HepG2 (cell line): ENCODE measurements around the gene PACS2. TPM values are rescaled to one million over a fixed set of nuclear protein-coding genes. Genes with fewer than 3 reads are reported as not detected.
A peak's percentile ranks its signal among the peaks of the same experiment; 100 is the strongest.

Experiments
- AFF4 ChIP-seq: sonication (generic); formaldehyde crosslinking; IDR thresholded peaks from 2 replicates; pipeline ENCODE4 v1.4.0; 2020; ENCODE audit warnings: missing genetic modification reagents
- ATAD3A ChIP-seq: sonication (generic); formaldehyde crosslinking; IDR thresholded peaks from 2 replicates; pipeline ENCODE4 v1.4.0; 2020; ENCODE audit warnings: missing genetic modification reagents
- FOXO1 ChIP-seq: sonication (generic); formaldehyde crosslinking; IDR thresholded peaks from 2 replicates; pipeline ENCODE4 v1.4.0; 2020; ENCODE audit warnings: missing genetic modification reagents
- HOXA9 ChIP-seq: sonication (generic); formaldehyde crosslinking; IDR thresholded peaks from 2 replicates; pipeline ENCODE4 v1.8.1; 2022; ENCODE audit warnings: missing genetic modification reagents, mild to moderate bottlenecking, moderate library complexity, borderline replicate concordance
- MAZ ChIP-seq, 2 experiments: sonication (generic) in 1 of 2; formaldehyde crosslinking in 1 of 2; IDR thresholded peaks; 2 replicates each; pipeline versions ENCODE4 v1.5.0 to v1.6.1; 2012 to 2020; ENCODE audit warnings: low read depth in 2 of 2, mild to moderate bottlenecking in 2 of 2, borderline replicate concordance in 1 of 2, improper control_type of control experiment in 1 of 2, low read length in 1 of 2, missing genetic modification reagents in 1 of 2, moderate library complexity in 1 of 2
- NFYB ChIP-seq: sonication (generic); formaldehyde crosslinking; IDR thresholded peaks from 2 replicates; pipeline ENCODE4 v1.4.0; 2020; ENCODE audit warnings: missing genetic modification reagents
- NFYC ChIP-seq: IDR thresholded peaks from 2 replicates; pipeline ENCODE4 v1.6.1; 2016; ENCODE audit warnings: missing genetic modification reagents, missing compliant biosample characterization
- REPIN1 ChIP-seq: sonication (generic); formaldehyde crosslinking; IDR thresholded peaks from 2 replicates; pipeline ENCODE4 v1.8.0; 2022; ENCODE audit warnings: missing genetic modification reagents, low read depth, mild to moderate bottlenecking, borderline replicate concordance
- REXO4 ChIP-seq: sonication (generic); formaldehyde crosslinking; IDR thresholded peaks from 2 replicates; pipeline ENCODE4 v1.8.0; 2022; ENCODE audit warnings: missing genetic modification reagents, mild to moderate bottlenecking, borderline replicate concordance
- SIX4 ChIP-seq: sonication (generic); formaldehyde crosslinking; IDR thresholded peaks from 2 replicates; pipeline ENCODE4 v1.4.0; 2020; ENCODE audit warnings: missing genetic modification reagents
- THAP8 ChIP-seq: sonication (generic); formaldehyde crosslinking; IDR thresholded peaks from 2 replicates; pipeline ENCODE4 v1.5.1; 2020; ENCODE audit warnings: missing genetic modification reagents, mild to moderate bottlenecking, borderline replicate concordance
- ZFP36L1 ChIP-seq: sonication (generic); formaldehyde crosslinking; IDR thresholded peaks from 2 replicates; pipeline ENCODE4 v1.8.0; 2022; ENCODE audit warnings: mild to moderate bottlenecking, missing genetic modification reagents, moderate library complexity
- ZFY ChIP-seq: sonication (generic); formaldehyde crosslinking; IDR thresholded peaks from 2 replicates; pipeline ENCODE4 v1.4.0; 2020; ENCODE audit warnings: missing genetic modification reagents
- ZIK1 ChIP-seq: sonication (generic); formaldehyde crosslinking; IDR thresholded peaks from 2 replicates; pipeline ENCODE4 v1.5.0; 2020; ENCODE audit warnings: mild to moderate bottlenecking, low read depth, missing genetic modification reagents, borderline replicate concordance
- ZNF180 ChIP-seq: sonication (generic); formaldehyde crosslinking; IDR thresholded peaks from 2 replicates; pipeline ENCODE4 v1.4.0; 2020; ENCODE audit warnings: low read depth, missing genetic modification reagents, borderline replicate concordance
- ZNF564 ChIP-seq: sonication (generic); formaldehyde crosslinking; IDR thresholded peaks from 2 replicates; pipeline ENCODE4 v1.8.1; 2023; ENCODE audit warnings: mild to moderate bottlenecking, missing genetic modification reagents
- ZNF841 ChIP-seq: sonication (generic); formaldehyde crosslinking; IDR thresholded peaks from 2 replicates; pipeline ENCODE4 v1.8.1; 2023; ENCODE audit warnings: missing genetic modification reagents, borderline replicate concordance
- polyA plus RNA-seq, 8 experiments: library from polyadenylated mRNA; depleted of rRNA in 3 of 8; stranded (reverse) in 7 of 8; unstranded in 1 of 8; fragments of >200 nt; fragmentation: Illumina TruSeq in 4 of 8; extraction: Trizol in 4 of 8; gene quantifications; 2 replicates each; pipeline versions ENCODE4 v1.2.1 to v1.2.3, GENCODE V29; 2011 to 2016; ENCODE audit warnings: low read depth in 4 of 8, missing spikeins in 1 of 8, mixed read lengths in 1 of 8; ENCODE audit not compliant: insufficient read depth in 1 of 8
- total RNA-seq, 5 experiments: library from RNA; depleted of rRNA; stranded (reverse); fragments of >200 nt; fragmentation: Illumina TruSeq; extraction: Trizol; gene quantifications; 2 replicates each; pipeline ENCODE4 v1.2.3, GENCODE V29; 2016; ENCODE audit warnings: low read depth in 1 of 5
- TF ChIP-seq, protein P1 (sequence below): sonication (generic); formaldehyde crosslinking; IDR thresholded peaks from 2 replicates; pipeline ENCODE4 v1.5.0; 2020; ENCODE audit warnings: missing genetic modification reagents, mild to moderate bottlenecking, borderline replicate concordance
- TF ChIP-seq, protein P2 (sequence below): sonication (generic); formaldehyde crosslinking; IDR thresholded peaks from 2 replicates; pipeline ENCODE4 v1.5.1; 2020; ENCODE audit warnings: mild to moderate bottlenecking, missing genetic modification reagents, moderate library complexity

Gene PACS2
- total and polyA plus RNA-seq, 2 of the 13 experiments (the other 11 are each of a cell fraction or from before 2014, with no cell fraction given), result 23.6 to 27.6 TPM

GRCh38 chr14:105314287-105315200, at the start of gene PACS2 (continued):
- TF ChIP-seq AFF4 (CRISPR knock-in tag) (no peak), ZNF564 (no peak), SIX4 (CRISPR knock-in tag) (no peak), MAZ (IDR thresholded peaks at IDR 0.05; ENCODE audit: borderline replicate concordance, low read depth, low read length) (peak; percentile 48; the same call in 1 of the 2 replicates), MAZ (CRISPR knock-in tag; IDR thresholded peaks at IDR 0.05; ENCODE audit: low read depth) (peak; percentile 29; the same call in 1 of the 2 replicates), REXO4 (CRISPR knock-in tag) (no peak), NFYB (peak; percentile 32; the same call in 1 of the 2 replicates), FOXO1 (CRISPR knock-in tag) (no peak), REPIN1 (no peak), ZIK1 (CRISPR knock-in tag) (peak; percentile 14; the same call in 1 of the 2 replicates), ATAD3A (CRISPR knock-in tag) (no peak), THAP8 (CRISPR knock-in tag) (no peak), ZFP36L1 (CRISPR knock-in tag) (no peak), ZFY (CRISPR knock-in tag) (peak; percentile 36; the same call in 1 of the 2 replicates), ZNF841 (CRISPR knock-in tag) (no peak), HOXA9 (CRISPR knock-in tag) (no peak), ZNF180 (no peak), NFYC (0 out of 2 replicates have a peak, but pooled peaks have one; percentile 12)
- TF ChIP-seq, protein P1, sequence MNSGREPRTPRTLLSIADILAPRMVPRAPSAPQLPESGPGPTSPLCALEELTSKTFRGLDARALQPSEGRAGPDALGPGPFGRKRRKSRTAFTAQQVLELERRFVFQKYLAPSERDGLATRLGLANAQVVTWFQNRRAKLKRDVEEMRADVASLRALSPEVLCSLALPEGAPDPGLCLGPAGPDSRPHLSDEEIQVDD, result no peak
- TF ChIP-seq, protein P2, sequence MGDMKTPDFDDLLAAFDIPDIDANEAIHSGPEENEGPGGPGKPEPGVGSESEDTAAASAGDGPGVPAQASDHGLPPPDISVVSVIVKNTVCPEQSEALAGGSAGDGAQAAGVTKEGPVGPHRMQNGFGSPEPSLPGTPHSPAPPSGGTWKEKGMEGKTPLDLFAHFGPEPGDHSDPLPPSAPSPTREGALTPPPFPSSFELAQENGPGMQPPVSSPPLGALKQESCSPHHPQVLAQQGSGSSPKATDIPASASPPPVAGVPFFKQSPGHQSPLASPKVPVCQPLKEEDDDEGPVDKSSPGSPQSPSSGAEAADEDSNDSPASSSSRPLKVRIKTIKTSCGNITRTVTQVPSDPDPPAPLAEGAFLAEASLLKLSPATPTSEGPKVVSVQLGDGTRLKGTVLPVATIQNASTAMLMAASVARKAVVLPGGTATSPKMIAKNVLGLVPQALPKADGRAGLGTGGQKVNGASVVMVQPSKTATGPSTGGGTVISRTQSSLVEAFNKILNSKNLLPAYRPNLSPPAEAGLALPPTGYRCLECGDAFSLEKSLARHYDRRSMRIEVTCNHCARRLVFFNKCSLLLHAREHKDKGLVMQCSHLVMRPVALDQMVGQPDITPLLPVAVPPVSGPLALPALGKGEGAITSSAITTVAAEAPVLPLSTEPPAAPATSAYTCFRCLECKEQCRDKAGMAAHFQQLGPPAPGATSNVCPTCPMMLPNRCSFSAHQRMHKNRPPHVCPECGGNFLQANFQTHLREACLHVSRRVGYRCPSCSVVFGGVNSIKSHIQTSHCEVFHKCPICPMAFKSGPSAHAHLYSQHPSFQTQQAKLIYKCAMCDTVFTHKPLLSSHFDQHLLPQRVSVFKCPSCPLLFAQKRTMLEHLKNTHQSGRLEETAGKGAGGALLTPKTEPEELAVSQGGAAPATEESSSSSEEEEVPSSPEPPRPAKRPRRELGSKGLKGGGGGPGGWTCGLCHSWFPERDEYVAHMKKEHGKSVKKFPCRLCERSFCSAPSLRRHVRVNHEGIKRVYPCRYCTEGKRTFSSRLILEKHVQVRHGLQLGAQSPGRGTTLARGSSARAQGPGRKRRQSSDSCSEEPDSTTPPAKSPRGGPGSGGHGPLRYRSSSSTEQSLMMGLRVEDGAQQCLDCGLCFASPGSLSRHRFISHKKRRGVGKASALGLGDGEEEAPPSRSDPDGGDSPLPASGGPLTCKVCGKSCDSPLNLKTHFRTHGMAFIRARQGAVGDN (CRISPR knock-in tag), result peak; percentile 14; the same call in 1 of the 2 replicates
